Naive thymus-derived CD4-positive, alpha-beta T cell (primary cell): ENCODE results near the gene MRI1. TPM values are rescaled to one million over a fixed set of nuclear protein-coding genes. Genes with fewer than 3 reads are reported as not detected.

Experiments used
- ATAC-seq: fragments of 150-1000 bp; cut with Tn5 transposase; 2 replicates; pipeline ENCODE4 v1.10.0; 2021; ENCODE audit warnings: mild to moderate bottlenecking, moderate library complexity
- CTCF ChIA-PET: fragments of 350-600 bp; sonication (Branson Sonifier 250); formaldehyde crosslinking; loops from one replicate; lab custom pipeline; 2021; ENCODE audit warnings: antibody characterized with exemption; lab: Charles Lee
- POLR2A ChIA-PET: fragments of 350-600 bp; sonication (Branson Sonifier 250); formaldehyde crosslinking; loops from one replicate; lab custom pipeline; 2021; ENCODE audit warnings: antibody characterized with exemption, inconsistent platforms; lab: Charles Lee
- DNase-seq, 9 donors: peaks; one replicate each; pipeline versions ENCODE4 v3.0.0 to v3.0.0-alpha.2; 2020 to 2022; ENCODE audit warnings: mixed read lengths in 1 of 9
- H3K27ac ChIP-seq: one replicate; pipeline ENCODE4 v1.7.0; 2013; ENCODE audit warnings: mild to moderate bottlenecking, low read depth, low read length, moderate library complexity
- H3K27me3 ChIP-seq, 2 donors: one replicate each; pipeline ENCODE4 v1.7.0; 2013; ENCODE audit warnings: low read length in 2 of 2, mild to moderate bottlenecking in 2 of 2, moderate library complexity in 2 of 2; ENCODE audit not compliant: control insufficient read depth in 2 of 2, insufficient read depth in 2 of 2
- H3K36me3 ChIP-seq, 3 experiments: 1 replicate in 2 of 3; 2 replicates in 1 of 3; pipeline ENCODE4 v1.7.0; 2013; ENCODE audit warnings: low read length in 3 of 3, mild to moderate bottlenecking in 3 of 3, moderate library complexity in 1 of 3; ENCODE audit not compliant: insufficient read depth in 3 of 3, control insufficient read depth in 2 of 3
- H3K4me1 ChIP-seq, 2 donors: one replicate each; pipeline ENCODE4 v1.7.0; 2013; ENCODE audit warnings: low read length in 2 of 2, mild to moderate bottlenecking in 2 of 2, moderate library complexity in 1 of 2; ENCODE audit not compliant: control insufficient read depth in 2 of 2, insufficient read depth in 2 of 2
- H3K4me3 ChIP-seq: 2 replicates; pipeline ENCODE4 v1.7.0; 2013; ENCODE audit warnings: mild to moderate bottlenecking, low read length
- H3K9me3 ChIP-seq, 3 experiments: 1 replicate in 2 of 3; 2 replicates in 1 of 3; pipeline ENCODE4 v1.7.0; 2013; ENCODE audit warnings: low read length in 3 of 3; ENCODE audit not compliant: control insufficient read depth in 2 of 3
- H3K27ac Mint-ChIP-seq, 9 donors: one replicate each; pipeline ENCODE4 v1.8.0; 2020 to 2022; ENCODE audit warnings: mixed read lengths in 9 of 9, mild to moderate bottlenecking in 8 of 9, moderate library complexity in 5 of 9, inconsistent platforms in 2 of 9
- H3K27me3 Mint-ChIP-seq, 5 donors: one replicate each; pipeline ENCODE4 v1.8.0; 2021 to 2022; ENCODE audit warnings: mixed read lengths in 5 of 5, mild to moderate bottlenecking in 1 of 5
- H3K36me3 Mint-ChIP-seq, 5 donors: one replicate each; pipeline ENCODE4 v1.8.0; 2020 to 2022; ENCODE audit warnings: mixed read lengths in 5 of 5, mild to moderate bottlenecking in 3 of 5, inconsistent platforms in 1 of 5
- H3K4me1 Mint-ChIP-seq, 7 donors: one replicate each; pipeline ENCODE4 v1.8.0; 2020 to 2022; ENCODE audit warnings: mixed read lengths in 7 of 7, mild to moderate bottlenecking in 3 of 7, inconsistent platforms in 1 of 7
- H3K4me3 Mint-ChIP-seq, 10 donors: one replicate each; pipeline ENCODE4 v1.8.0; 2020 to 2022; ENCODE audit warnings: mild to moderate bottlenecking in 10 of 10, mixed read lengths in 10 of 10, moderate library complexity in 6 of 10, inconsistent platforms in 2 of 10
- H3K9me3 Mint-ChIP-seq, 11 donors: one replicate each; pipeline ENCODE4 v1.8.0; 2020 to 2022; ENCODE audit warnings: mixed read lengths in 11 of 11, mild to moderate bottlenecking in 4 of 11, inconsistent platforms in 1 of 11, moderate library complexity in 1 of 11
- intact Hi-C, 2 donors: fragments of 100-400 bp; cut with micrococcal nuclease; formaldehyde crosslinking; loops; one replicate each; pipeline ENCODE4 v1.15.1; 2023
- polyA plus RNA-seq, 2 donors: library from polyadenylated mRNA; unstranded; fragments of 300-500 nt; fragmentation: Illumina TruSeq; gene quantifications; one replicate each; pipeline ENCODE4 v1.2.3, GENCODE V29; 2021
- total RNA-seq, 6 experiments: library from RNA in 5 of 6; stranded (reverse) in 5 of 6; gene quantifications; 1 replicate in 5 of 6; 2 replicates in 1 of 6; pipeline ENCODE4 v1.2.3 and lab custom pipeline; 2021 to 2026

Gene MRI1
- total and polyA plus RNA-seq, 7 experiments from 2014 or later: 7.1 to 56.2 (median 31.1) TPM

GRCh38 chr19:13727798-13728197 is 36.5 kb upstream of the MRI1 start:
- Histone ChIP-seq H3K4me1 (peaks cover 3 to 7% of the 10 kb centered on the region in 2 donors), H3K9me3 (no peaks in the 10 kb centered on the region), H3K27me3 (no peaks in the 10 kb centered on the region), H3K36me3 (no peaks in the 10 kb centered on the region), H3K4me3 (no peak overlapping the region), H3K27ac (no peak overlapping the region)
- H3K4me3 Mint-ChIP-seq: no peak overlapping the region
- no peaks in the 10 kb centered on the region for H3K36me3 Mint-ChIP-seq
- POLR2A ChIA-PET: interaction anchor here (0.6 kb wide), 1 partner anchor 137 kb away, joined by 4 read pairs; no protein-coding TSS in a partner anchor
- CTCF ChIA-PET: no interaction called here
- peak overlapping the region in 1 of 9 donors; percentile 19 for H3K27ac Mint-ChIP-seq
- peaks cover 6 to 19% (median 11%) of the 10 kb centered on the region in 7 donors for H3K4me1 Mint-ChIP-seq
- intact Hi-C loops: no loop called here
- ATAC-seq: no peak
- peaks cover 0 to 3% (median 0%) of the 10 kb centered on the region in 11 donors for H3K9me3 Mint-ChIP-seq
- peaks cover 0 to 4% (median 0%) of the 10 kb centered on the region in 5 donors for H3K27me3 Mint-ChIP-seq
- no peak for DNase-seq

- H3K36me3 ChIP-seq: no peaks in the 10 kb centered on the region
- DNase-seq: no peak
- intact Hi-C loops: loop anchor here (5.0 to 10.0 kb wide), 3 partner anchors 132 to 613 kb away; partner anchors contain the start of genes IER2 (in 1 of the 2), NACC1 (in 1 of the 2), STX10 (in 1 of the 2) and TRMT1 (in 1 of the 2)
- peak overlapping the region in 1 of 9 donors; percentile 78 for H3K27ac Mint-ChIP-seq
- CTCF ChIA-PET: no interaction called here
- H3K4me1 Mint-ChIP-seq: peaks cover 6 to 19% (median 11%) of the 10 kb centered on the region in 7 donors
- POLR2A ChIA-PET: interaction anchor here (0.9 to 3.4 kb wide), 2 partner anchors 19 to 45 kb away, joined by 3 to 32 read pairs; partner anchors contain the start of gene C19orf53
- no peak overlapping the region for H3K4me3 ChIP-seq
- H3K27me3 ChIP-seq: no peaks in the 10 kb centered on the region
- H3K36me3 Mint-ChIP-seq: no peaks in the 10 kb centered on the region
- no peak overlapping the region for H3K27ac ChIP-seq
- peaks cover 3 to 7% of the 10 kb centered on the region in 2 donors for H3K4me1 ChIP-seq
- no peaks in the 10 kb centered on the region for H3K9me3 ChIP-seq
- peaks cover 0 to 1% (median 0%) of the 10 kb centered on the region in 11 donors for H3K9me3 Mint-ChIP-seq
- peak overlapping the region in 4 of 10 donors; percentile 1 to 95 (median 68) for H3K4me3 Mint-ChIP-seq
- ATAC-seq: no peak
- peaks cover 0 to 3% (median 0%) of the 10 kb centered on the region in 5 donors for H3K27me3 Mint-ChIP-seq
Observed at GRCh38 chr19:13729859-13730258, 34.5 kb upstream of the MRI1 start.

- POLR2A ChIA-PET: interaction anchor here (0.7 to 3.4 kb wide), 6 partner anchors 14 to 959 kb away, joined by 3 to 32 read pairs (median 3); partner anchors contain the start of gene ZNF333
- Histone ChIP-seq H3K4me3 (peak overlapping the region; percentile 89), H3K27ac (peak overlapping the region; percentile 75), H3K9me3 (no peaks in the 10 kb centered on the region), H3K36me3 (no peaks in the 10 kb centered on the region), H3K27me3 (no peaks in the 10 kb centered on the region), H3K4me1 (peaks cover 3 to 7% of the 10 kb centered on the region in 2 donors)
- ATAC-seq (peak; percentile 100), DNase-seq (peak; percentile 85 to 95 (median 91))
- intact Hi-C loops: loop anchor here (1.0 to 10.0 kb wide), 5 partner anchors 16 to 614 kb away; partner anchors contain the start of genes C19orf53 (in 1 of the 2), IER2 (in 1 of the 2), NACC1 (in 1 of the 2) and STX10 (in 1 of the 2)
- peak overlapping the region; percentile 82 to 95 (median 92) for H3K4me3 Mint-ChIP-seq
- no peaks in the 10 kb centered on the region for H3K36me3 Mint-ChIP-seq
- H3K27ac Mint-ChIP-seq: peak overlapping the region; percentile 68 to 95 (median 88)
- CTCF ChIA-PET: interaction anchor here (1.2 to 1.3 kb wide), 2 partner anchors 17 to 131 kb away, joined by 3 to 6 read pairs; a partner anchor contains a TSS
- H3K9me3 Mint-ChIP-seq: peaks cover 0 to 1% (median 0%) of the 10 kb centered on the region in 11 donors
- peaks cover 6 to 19% (median 11%) of the 10 kb centered on the region in 7 donors for H3K4me1 Mint-ChIP-seq
- H3K27me3 Mint-ChIP-seq: no peaks in the 10 kb centered on the region
Observed at GRCh38 chr19:13731147-13731964, 33.0 kb upstream of the MRI1 start.

GRCh38 chr19:13732337-13732736 is 32.0 kb upstream of the MRI1 start:
- DNase-seq: no peak
- no peak for ATAC-seq
- Histone ChIP-seq H3K27me3 (no peaks in the 10 kb centered on the region), H3K36me3 (no peaks in the 10 kb centered on the region), H3K27ac (peak overlapping the region; percentile 75), H3K9me3 (no peaks in the 10 kb centered on the region), H3K4me3 (peak overlapping the region; percentile 89), H3K4me1 (peaks cover 3 to 7% of the 10 kb centered on the region in 2 donors)
- Mint-ChIP-seq H3K9me3 (peaks cover 0 to 1% (median 0%) of the 10 kb centered on the region in 11 donors), H3K27ac (peak overlapping the region in 3 of 9 donors; percentile 78 to 88 (median 80)), H3K4me3 (peak overlapping the region in 9 of 10 donors; percentile 82 to 95 (median 90)), H3K36me3 (no peaks in the 10 kb centered on the region), H3K4me1 (peaks cover 6 to 19% (median 11%) of the 10 kb centered on the region in 7 donors), H3K27me3 (no peaks in the 10 kb centered on the region)
- intact Hi-C loops: loop anchor here (5.0 to 10.0 kb wide), 3 partner anchors 130 to 615 kb away; partner anchors contain the start of genes IER2 (in 1 of the 2), NACC1 (in 1 of the 2), STX10 (in 1 of the 2) and TRMT1 (in 1 of the 2)
- CTCF ChIA-PET: interaction anchor here (1.3 kb wide), 1 partner anchor 130 kb away, joined by 3 read pairs; no protein-coding TSS in a partner anchor
- POLR2A ChIA-PET: interaction anchor here (0.7 to 3.4 kb wide), 3 partner anchors 16 to 114 kb away, joined by 3 to 32 read pairs (median 3); a partner anchor contains a TSS

- H3K36me3 ChIP-seq: no peaks in the 10 kb centered on the region
- CTCF ChIA-PET: no interaction called here
- no peak for DNase-seq
- no peak overlapping the region for H3K4me3 ChIP-seq
- Mint-ChIP-seq H3K9me3 (peaks cover 0 to 1% (median 0%) of the 10 kb centered on the region in 11 donors), H3K27ac (no peak overlapping the region), H3K4me1 (peaks cover 6 to 17% (median 11%) of the 10 kb centered on the region in 7 donors), H3K27me3 (no peaks in the 10 kb centered on the region), H3K4me3 (no peak overlapping the region), H3K36me3 (peaks cover 0 to 3% (median 0%) of the 10 kb centered on the region in 5 donors)
- ATAC-seq: no peak
- intact Hi-C loops: loop anchor here (5.0 to 10.0 kb wide), 3 partner anchors 128 to 617 kb away; partner anchors contain the start of genes IER2 (in 1 of the 2), NACC1 (in 1 of the 2), STX10 (in 1 of the 2) and TRMT1 (in 1 of the 2)
- no peaks in the 10 kb centered on the region for H3K9me3 ChIP-seq
- POLR2A ChIA-PET: no interaction called here
- H3K27ac ChIP-seq: no peak overlapping the region
- H3K27me3 ChIP-seq: no peaks in the 10 kb centered on the region
- peaks cover 3 to 7% of the 10 kb centered on the region in 2 donors for H3K4me1 ChIP-seq
Observed at GRCh38 chr19:13734751-13735150, 29.6 kb upstream of the MRI1 start.

GRCh38 chr19:13738073-13738472 is 26.2 kb upstream of the MRI1 start:
- Mint-ChIP-seq H3K27ac (no peak overlapping the region), H3K9me3 (no peaks in the 10 kb centered on the region), H3K36me3 (peaks cover 0 to 15% (median 3%) of the 10 kb centered on the region in 5 donors), H3K4me3 (no peak overlapping the region), H3K27me3 (no peaks in the 10 kb centered on the region), H3K4me1 (no peaks in the 10 kb centered on the region)
- ChIA-PET POLR2A (no interaction called here), CTCF (no interaction called here)
- no peaks in the 10 kb centered on the region for H3K36me3 ChIP-seq
- H3K4me1 ChIP-seq: no peaks in the 10 kb centered on the region
- intact Hi-C loops: loop anchor here in 1 of 2 donors (10.0 kb wide), 1 partner anchor 583 kb away; the partner anchor contains the start of genes IER2 and STX10
- no peaks in the 10 kb centered on the region for H3K9me3 ChIP-seq
- no peak overlapping the region for H3K27ac ChIP-seq
- no peak overlapping the region for H3K4me3 ChIP-seq
- no peak for ATAC-seq
- DNase-seq: no peak
- H3K27me3 ChIP-seq: no peaks in the 10 kb centered on the region
